ENCODE measurements around the gene CUL4A.
A peak's percentile ranks its signal among the peaks of the same experiment; 100 is the strongest.

Gene CUL4A

GRCh38 chr13:113208421-113209335 is 735 bp upstream of the CUL4A start, which contains the start of gene PCID2:
TSS of gene PCID2 (minus strand) at chr13:113208669. CDS start at chr13:113208634, 35 bp downstream.
- DNase-seq (ENCODE audit: low spot score), result peak; percentile 91

DNA sequence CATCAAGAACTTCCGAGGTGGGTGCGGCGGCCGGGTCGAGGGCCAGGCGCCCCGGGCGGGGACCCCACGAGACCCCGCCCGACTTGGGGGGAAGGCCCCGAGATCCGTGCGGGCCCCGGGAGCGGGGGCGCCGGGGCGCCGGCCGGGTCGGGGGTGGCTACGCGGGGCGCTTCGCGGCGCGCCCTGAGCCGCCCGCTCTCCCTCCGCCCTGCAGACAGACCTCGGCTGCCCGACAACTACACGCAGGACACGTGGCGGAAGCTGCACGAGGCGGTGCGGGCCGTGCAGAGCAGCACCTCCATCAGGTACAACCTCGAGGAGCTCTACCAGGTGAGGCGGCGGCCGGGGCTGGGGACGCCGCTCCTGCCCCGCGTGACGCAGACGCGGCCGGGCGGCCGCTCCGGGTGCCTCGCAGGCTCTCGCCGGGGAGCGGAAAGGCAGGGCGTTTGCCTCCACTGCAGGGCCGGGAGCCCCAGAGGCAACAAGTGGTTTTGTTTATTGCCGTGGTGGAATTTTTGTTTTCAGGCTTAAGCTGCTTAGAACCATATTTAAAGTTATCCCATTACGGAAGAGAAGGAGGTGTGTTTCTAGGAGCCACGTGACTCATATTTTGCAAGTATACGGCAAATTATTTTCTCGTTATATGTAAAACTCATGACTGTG is 477 bp downstream of the CUL4A start:
- DNase-seq (ENCODE audit: low spot score), result peak; percentile 77

DNA sequence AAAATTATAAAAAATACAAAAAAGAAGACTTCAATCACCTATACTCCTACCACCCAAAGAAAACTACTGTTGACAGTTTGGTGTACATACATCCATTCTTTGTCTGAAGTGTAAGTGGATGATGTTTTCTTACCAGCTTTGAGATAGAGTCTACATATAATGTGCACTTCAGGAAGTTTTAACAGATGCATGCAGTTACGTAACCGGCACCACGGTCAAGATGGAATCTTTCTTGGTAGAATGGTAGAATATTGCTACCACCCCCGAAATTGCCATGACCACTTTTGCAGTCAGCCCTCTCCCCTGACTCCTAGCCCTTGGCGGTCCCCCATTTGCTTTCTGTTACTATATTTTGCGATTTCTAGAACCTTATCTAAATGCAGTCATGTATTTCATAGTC is 1.4 kb downstream of the CUL4A start:
- no peak for DNase-seq (ENCODE audit: low spot score)

- peak; percentile 10 for DNase-seq (ENCODE audit: low spot score)
These were observed 2.4 kb downstream of the CUL4A start for GRCh38 chr13:113211774-113212173.

DNA sequence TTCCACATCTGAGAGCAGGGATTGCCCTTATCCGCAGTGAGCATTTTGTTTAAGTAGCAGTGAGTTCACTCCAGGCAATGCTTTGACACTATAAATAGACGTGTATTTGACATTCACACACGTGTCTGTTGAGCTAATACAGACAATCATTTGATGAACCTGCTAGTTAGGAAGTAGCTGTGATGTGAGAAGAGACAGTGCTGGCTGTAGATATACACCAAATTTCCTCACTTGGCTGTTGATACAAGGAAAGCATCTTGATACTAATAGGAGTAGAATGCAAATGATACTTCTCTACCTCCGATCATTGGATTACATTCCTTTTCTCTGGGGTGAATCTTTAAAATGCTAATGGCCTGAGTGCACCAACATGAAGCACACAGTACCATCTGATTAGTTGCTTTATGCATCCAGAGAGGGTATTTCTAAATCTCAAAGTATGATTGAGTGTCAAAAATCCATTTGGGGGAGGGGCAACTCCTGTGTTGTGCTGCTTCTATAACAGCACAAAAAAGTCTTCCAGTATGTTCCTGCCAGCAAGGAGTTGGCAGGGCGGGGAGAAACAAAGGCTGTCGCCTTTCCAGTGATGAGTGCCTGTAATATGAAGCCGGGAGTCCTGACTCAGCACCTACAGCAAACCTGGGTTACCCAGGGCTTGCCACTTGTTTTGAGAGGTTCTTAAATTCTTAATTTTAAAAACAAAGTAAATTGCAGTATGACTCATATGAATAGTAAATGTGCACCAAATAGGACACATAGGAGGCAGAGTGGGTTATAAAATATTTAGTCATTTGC is 7.0 kb downstream of the CUL4A start:
- DNase-seq (ENCODE audit: low spot score), result peak; percentile 78

DNA sequence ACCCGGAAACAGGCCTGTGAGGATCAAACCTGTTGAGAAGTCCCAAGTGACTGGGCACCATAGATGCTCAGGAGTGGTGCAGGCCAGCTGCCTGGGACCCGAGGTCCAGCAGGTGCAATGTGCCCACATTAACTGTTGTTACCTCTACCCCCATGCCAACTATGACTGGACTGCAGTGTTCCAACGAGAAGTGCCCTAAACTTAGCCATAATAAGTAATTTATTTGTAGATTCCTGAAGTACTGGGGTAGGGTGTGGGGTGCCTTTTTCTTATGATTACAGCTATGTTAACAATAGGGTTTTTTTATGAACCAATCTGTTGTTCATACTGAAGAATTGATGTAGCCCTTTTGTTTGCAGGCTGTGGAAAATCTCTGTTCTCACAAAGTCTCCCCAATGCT is 9.2 kb downstream of the CUL4A start:
- peak; percentile 21 for DNase-seq (ENCODE audit: low spot score)

- DNase-seq (ENCODE audit: low spot score), result no peak
These were observed 10.0 kb downstream of the CUL4A start for GRCh38 chr13:113219256-113219940.

DNA sequence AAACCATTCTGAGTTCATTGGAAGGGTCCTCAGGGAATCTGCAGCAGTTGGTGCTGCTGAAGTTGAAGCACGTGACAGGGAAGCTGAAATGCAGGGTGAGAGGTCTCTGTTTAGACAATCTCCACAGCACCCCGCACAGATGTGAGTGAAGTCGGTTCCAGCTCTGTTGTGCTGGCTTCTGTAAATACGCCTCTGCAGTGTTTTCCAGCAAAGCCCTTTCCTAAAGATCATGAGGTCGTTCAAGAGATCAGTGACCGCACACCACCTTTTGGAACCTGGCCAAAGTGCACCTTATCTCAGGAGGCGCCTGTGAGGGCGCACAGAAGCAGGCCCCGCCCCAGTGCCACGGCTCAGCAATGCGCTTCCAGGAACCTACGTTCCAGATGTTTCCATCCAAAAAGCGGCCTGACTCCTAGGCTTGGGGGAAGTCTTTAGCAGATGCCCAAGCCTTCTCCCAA is 10.8 kb downstream of the CUL4A start:
- DNase-seq (ENCODE audit: low spot score), result no peak

DNA sequence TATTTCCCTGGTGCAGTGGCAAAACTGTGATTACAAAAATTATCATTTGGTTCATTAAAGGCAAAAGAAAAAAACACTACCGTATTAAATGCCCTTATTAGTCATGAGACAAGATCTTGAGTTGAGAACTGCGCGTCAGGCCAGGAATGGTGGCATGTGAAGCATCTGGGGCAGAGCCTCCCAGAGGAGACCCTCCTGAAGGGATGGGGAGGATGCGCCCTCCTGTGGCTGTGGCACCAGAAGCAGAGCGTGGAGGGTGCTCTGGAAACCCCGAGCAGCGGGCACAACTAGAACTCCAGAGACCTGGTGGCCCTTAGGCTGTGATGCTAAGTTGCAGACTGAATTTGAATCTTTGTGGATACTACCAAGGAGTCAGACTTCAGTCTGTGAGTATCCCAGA is 11.5 kb downstream of the CUL4A start:
- no peak for DNase-seq (ENCODE audit: low spot score)

DNA sequence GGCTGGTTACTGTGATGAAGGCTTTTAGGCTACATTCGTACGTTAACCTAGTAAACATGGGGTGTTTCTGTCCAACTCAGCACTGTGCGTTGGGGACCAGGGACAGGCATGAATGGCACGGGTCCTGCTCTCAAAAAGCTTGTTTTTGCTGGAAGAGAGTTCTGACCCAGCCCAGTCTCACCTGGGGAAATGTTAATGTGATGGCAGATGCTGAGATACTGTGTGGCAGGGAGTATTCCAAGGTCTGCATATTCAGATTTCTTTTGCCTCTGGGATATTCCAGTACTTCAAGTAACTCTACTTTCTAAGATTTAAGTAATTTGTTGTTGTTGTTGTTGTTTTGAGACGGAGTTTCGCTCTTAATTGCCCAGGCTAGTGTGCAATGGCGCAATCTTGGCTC is 13.7 kb downstream of the CUL4A start:
- no peak for DNase-seq (ENCODE audit: low spot score)

GRCh38 chr13:113224486-113224885 is 15.1 kb downstream of the CUL4A start:
- DNase-seq (ENCODE audit: low spot score), result no peak

GRCh38 chr13:113225515-113225914 is 16.1 kb downstream of the CUL4A start:
- DNase-seq (ENCODE audit: low spot score), result no peak

DNA sequence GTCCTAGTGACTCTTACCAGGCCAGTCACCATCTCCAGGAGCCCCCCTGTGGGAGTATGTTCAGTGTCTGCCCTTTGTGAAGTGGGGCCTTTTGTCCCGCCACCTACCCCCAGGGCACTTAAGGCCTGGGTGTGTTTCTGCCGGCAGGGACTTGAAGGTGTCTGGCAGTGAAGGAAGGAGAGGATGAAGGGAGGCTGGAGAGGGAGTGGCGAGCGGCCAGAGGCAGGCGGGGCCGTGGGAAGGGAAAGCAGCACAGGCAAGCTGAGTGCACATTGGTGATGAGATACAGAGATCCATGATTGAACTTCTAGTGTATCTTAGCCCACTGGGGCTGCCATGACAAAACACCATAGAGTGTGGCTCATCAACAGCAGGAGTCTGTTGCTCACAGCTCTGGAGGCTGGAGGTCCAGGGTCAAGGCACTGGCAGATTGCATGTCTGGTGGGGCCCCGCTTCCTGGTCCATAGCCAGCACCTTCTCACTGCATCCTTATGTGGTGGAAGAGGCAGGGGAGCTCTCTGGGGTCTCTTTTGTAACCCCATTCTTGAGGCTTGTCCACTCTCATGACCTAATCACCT is 17.5 kb downstream of the CUL4A start:
- no peak for DNase-seq (ENCODE audit: low spot score)

DNA sequence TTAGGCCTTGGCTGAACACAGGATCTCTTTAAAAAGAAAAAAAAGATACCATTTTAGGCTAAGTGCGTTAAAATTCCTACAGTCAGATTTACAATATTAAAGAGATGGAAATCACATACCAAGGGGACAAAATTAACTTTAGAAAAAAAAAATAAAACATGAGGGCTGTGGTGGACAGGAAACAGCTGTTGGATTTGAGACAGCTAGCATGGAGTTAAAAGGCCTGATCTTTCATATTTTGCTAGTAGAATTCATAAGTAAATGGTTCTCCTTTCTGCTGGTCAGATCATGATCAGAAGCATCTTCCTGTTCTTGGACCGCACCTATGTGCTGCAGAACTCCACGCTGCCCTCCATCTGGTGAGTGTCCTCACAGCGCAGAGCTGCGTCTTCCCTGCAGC is 19.7 kb downstream of the CUL4A start:
- DNase-seq (ENCODE audit: low spot score), result no peak

DNA sequence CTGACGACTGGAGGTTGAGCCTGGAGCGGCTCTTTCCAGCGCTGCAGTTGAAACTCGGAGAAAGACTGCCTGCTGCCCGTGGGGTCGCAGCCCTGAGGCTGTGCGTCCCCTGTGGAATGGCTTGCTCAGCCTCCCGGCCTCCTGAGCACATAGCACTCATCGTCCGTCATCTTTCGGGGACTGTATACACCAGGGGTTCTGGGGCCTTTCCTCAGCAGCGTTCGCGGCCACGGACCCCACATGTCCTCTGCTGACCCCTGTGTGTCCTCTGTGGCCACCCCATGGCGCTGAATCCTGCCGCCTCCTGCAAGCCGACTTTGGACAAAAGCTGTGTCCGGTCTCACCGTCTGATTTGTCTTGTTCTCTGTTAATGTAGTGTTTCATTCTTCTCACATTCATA is 20.4 kb downstream of the CUL4A start:
- DNase-seq (ENCODE audit: low spot score), result no peak

GRCh38 chr13:113231306-113232207 is 22.1 kb downstream of the CUL4A start:
- no peak for DNase-seq (ENCODE audit: low spot score)

DNA sequence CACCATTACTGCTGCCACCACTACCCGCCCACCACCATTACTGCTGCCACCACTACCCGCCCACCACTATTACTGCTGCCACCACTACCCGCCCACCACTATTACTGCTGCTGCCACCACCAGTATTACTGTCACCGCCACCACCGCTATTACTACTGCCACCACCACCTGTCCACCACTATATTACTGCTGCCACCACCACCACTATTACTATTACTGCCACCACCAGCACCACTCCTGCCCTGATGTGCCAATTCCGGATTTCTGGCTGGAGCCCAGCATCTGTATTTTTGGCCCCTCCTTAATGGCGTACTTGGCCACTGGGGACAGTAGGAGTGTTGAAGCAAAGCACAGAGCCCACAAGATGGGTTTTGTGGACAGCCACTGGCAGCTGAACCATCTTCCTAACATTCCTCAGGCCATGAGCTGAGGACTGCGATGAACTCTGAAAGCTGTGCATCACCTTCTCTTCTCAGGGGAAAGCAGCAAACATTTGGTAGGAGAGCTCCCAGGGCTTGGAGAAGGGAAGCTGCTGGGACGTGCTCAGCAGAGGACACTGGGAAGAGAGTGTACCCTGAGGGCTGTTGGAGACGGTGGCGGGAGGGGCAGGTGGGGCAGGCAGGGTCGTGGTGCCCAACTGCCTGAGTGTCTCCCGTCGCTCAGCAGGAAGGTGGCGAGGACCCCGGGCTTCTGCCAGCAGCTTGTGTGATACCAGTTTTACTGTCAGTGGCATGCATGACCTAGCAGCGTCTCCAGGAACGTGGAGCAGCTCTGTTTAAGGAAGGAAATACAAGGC is 23.0 kb downstream of the CUL4A start:
- no peak for DNase-seq (ENCODE audit: low spot score)

DNA sequence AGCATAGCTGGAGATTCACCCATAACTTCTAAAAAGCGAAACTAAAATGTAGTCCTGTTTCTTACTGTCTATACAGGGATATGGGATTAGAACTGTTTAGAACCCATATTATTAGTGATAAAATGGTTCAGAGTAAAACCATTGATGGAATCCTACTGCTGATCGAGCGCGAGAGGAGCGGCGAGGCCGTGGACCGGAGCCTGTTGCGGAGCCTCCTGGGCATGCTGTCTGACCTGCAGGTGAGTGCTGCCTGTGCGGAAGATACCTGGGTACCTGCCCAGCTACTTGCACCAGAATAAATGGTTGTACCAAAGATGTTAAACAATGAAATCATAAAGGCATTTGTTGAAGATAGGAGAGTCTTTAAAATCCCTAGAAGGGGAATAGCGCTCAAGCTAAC is 23.7 kb downstream of the CUL4A start:
- DNase-seq (ENCODE audit: low spot score), result no peak

GRCh38 chr13:113238536-113238935 is 29.1 kb downstream of the CUL4A start:
- DNase-seq (ENCODE audit: low spot score), result no peak

GRCh38 chr13:113239357-113239756 is 29.9 kb downstream of the CUL4A start:
- no peak for DNase-seq (ENCODE audit: low spot score)

Measured in kidney tubule cell (primary cell).